RWPE2 (cell line): ENCODE results near the gene PLRG1.

Source experiments
- ATAC-seq: fragments of 200-7000 bp; cut with Tn5 transposase; 3 replicates; pipeline ENCODE4 v1.9.1; 2021; ENCODE audit warnings: low read depth
- DNase-seq: peaks from one replicate; pipeline ENCODE4 v3.0.0-alpha.2; 2020; ENCODE audit warnings: low spot score
- H3K27ac ChIP-seq: fragments of 450-650 bp; 2 replicates; pipeline ENCODE4 v1.5.1; 2017; ENCODE audit warnings: mild to moderate bottlenecking; ENCODE audit not compliant: poor library complexity, severe bottlenecking
- H3K27me3 ChIP-seq: fragments of 250-450 bp; sonication (Bioruptor Pico); 2 replicates; pipeline ENCODE4 v1.5.1; 2021; ENCODE audit warnings: mild to moderate bottlenecking, moderate library complexity; ENCODE audit not compliant: insufficient read depth, poor library complexity, severe bottlenecking
- H3K36me3 ChIP-seq: fragments of 250-450 bp; sonication (Bioruptor Pico); 2 replicates; pipeline ENCODE4 v1.5.1; 2020; ENCODE audit warnings: low read depth, mild to moderate bottlenecking, moderate library complexity
- H3K4me1 ChIP-seq: fragments of 250-450 bp; sonication (Bioruptor Pico); 2 replicates; pipeline ENCODE4 v1.5.1; 2021; ENCODE audit warnings: mild to moderate bottlenecking, moderate library complexity; ENCODE audit not compliant: insufficient read depth, poor library complexity, severe bottlenecking
- H3K4me3 ChIP-seq: fragments of 250-450 bp; sonication (Bioruptor Pico); 2 replicates; pipeline ENCODE4 v1.5.1; 2021; ENCODE audit warnings: mild to moderate bottlenecking, moderate library complexity; ENCODE audit not compliant: severe bottlenecking
- H3K9me3 ChIP-seq: fragments of 250-450 bp; sonication (Bioruptor Pico); 2 replicates; pipeline ENCODE4 v1.5.1; 2021; ENCODE audit warnings: mild to moderate bottlenecking, moderate library complexity; ENCODE audit not compliant: severe bottlenecking
- TF ChIP-seq, protein P1 (sequence below): fragments of 450-650 bp; IDR thresholded peaks from one replicate; pipeline ENCODE4 v1.5.1; 2017; ENCODE audit warnings: mild to moderate bottlenecking, moderate library complexity; ENCODE audit not compliant: poor library complexity, severe bottlenecking

PLRG1 gene

DNA sequence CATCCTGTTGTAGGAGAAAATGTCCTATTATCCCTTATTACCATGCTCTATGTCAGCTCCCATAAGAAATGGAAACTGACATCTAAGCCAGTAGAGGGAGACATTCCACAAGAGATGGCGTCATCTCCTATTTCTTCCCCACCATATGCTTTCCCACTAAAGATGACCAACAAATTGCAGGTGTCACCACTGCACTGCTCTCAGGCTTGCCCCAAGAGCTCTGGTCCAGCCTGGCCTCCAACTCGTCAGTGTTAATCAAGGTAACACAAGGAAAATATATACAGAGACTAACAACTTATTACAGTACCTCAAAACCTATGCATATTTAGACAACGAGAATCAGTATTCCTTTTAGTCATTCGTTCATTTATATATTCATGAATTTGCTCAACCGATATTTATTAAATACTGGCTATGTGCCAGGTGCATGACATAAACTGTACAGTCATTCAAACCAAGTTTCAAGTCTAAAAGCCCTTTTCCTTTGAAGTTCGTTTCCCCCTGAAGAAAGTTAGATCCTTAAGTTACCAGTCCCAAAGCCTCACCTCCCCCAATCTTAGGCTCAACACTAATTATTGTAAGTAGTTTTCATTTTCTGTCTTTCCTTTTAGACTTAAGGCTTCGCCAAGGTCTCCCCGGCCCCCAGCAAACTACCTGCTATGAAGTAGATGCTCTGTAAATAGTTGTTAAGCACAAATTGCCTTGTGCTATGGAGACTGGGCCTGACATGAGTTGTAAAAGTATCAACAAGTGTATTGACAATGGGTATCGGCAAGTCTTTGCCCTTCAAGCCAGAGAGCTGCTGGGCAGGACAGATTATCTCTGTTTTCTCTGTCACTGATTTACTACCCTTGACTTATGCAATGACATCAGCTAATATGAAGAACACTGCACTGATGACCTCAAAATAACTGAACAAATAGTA lies 9.6 kb upstream of the PLRG1 start:
- ATAC-seq (peak; percentile 43), DNase-seq (no peak)
- no peaks in the 10 kb centered on the region for H3K27me3 ChIP-seq
- no peaks in the 10 kb centered on the region for H3K9me3 ChIP-seq
- H3K4me3 ChIP-seq = no peak overlapping the region
- TF ChIP-seq, protein P1, sequence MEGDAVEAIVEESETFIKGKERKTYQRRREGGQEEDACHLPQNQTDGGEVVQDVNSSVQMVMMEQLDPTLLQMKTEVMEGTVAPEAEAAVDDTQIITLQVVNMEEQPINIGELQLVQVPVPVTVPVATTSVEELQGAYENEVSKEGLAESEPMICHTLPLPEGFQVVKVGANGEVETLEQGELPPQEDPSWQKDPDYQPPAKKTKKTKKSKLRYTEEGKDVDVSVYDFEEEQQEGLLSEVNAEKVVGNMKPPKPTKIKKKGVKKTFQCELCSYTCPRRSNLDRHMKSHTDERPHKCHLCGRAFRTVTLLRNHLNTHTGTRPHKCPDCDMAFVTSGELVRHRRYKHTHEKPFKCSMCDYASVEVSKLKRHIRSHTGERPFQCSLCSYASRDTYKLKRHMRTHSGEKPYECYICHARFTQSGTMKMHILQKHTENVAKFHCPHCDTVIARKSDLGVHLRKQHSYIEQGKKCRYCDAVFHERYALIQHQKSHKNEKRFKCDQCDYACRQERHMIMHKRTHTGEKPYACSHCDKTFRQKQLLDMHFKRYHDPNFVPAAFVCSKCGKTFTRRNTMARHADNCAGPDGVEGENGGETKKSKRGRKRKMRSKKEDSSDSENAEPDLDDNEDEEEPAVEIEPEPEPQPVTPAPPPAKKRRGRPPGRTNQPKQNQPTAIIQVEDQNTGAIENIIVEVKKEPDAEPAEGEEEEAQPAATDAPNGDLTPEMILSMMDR = peak; percentile 84
- peaks cover 36% of the 10 kb centered on the region for H3K4me1 ChIP-seq
- no peaks in the 10 kb centered on the region for H3K36me3 ChIP-seq
- H3K27ac ChIP-seq = peak overlapping the region; percentile 56

DNA sequence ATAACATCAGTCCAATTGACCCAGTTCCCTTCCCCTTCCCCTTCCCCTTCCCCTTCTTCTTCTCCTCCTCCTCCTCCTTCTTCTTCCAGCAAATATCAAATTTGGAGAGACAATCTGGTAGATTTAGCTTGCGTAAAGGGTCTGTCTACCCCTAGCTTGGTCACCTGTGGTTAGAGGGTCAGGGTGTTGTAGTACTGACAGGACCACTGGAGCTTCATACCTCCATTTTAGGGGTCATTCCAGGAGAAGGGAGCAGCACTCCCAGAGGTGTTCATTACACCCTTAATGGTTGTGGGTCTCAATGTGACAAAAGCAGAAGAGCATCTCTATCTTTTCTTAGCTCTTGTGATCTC lies 8.9 kb upstream of the PLRG1 start:
- Histone ChIP-seq H3K36me3 (no peaks in the 10 kb centered on the region), H3K9me3 (no peaks in the 10 kb centered on the region), H3K4me3 (no peak overlapping the region), H3K27ac (no peak overlapping the region), H3K4me1 (peaks cover 30% of the 10 kb centered on the region), H3K27me3 (no peaks in the 10 kb centered on the region)
- ATAC-seq (no peak), DNase-seq (no peak)
- TF ChIP-seq, protein P1 = no peak

DNA sequence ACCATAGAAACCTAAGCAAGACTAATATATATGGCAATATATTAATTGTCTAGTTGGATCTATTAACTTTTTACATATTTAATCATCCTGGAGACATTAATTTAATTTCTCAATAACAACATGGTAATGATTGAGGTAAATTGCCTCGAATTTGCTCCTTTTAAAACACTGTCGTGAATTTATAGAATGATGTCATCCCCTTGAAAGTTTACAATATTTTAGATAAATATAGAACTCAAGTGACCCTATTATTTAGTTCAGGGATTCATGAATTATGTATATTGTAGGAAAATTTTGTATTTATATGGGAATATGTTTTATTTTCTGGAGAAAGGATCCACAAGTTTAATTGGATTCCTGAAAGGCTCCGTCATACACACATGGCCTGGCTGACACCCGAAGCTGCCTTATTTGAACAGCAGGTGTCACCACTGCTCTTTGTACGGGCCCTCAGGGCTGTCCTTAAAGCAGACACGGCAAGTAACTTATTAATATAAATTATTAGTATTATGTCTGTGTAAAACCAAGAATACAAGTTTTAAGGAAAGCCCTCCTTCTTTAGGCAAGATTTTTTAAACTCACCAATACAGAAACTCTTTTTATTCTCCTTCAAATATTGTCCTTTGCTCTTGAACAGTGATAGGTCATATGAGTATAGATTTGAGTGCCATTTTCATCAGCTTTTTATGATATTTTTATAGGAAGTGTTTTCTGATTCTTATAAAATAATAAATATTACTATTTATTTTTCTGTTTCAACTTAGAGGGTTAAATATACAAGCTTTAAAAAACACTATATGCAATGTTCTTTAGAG lies 1.9 kb upstream of the PLRG1 start:
- no peaks in the 10 kb centered on the region for H3K27me3 ChIP-seq
- H3K9me3 ChIP-seq = no peaks in the 10 kb centered on the region
- H3K27ac ChIP-seq = no peak overlapping the region
- peaks cover 23% of the 10 kb centered on the region for H3K36me3 ChIP-seq
- DNase-seq = peak; percentile 47
- H3K4me3 ChIP-seq = no peak overlapping the region
- ATAC-seq = peak; percentile 68
- H3K4me1 ChIP-seq = peaks cover 12% of the 10 kb centered on the region
- TF ChIP-seq, protein P1 = peak; percentile 92

DNA sequence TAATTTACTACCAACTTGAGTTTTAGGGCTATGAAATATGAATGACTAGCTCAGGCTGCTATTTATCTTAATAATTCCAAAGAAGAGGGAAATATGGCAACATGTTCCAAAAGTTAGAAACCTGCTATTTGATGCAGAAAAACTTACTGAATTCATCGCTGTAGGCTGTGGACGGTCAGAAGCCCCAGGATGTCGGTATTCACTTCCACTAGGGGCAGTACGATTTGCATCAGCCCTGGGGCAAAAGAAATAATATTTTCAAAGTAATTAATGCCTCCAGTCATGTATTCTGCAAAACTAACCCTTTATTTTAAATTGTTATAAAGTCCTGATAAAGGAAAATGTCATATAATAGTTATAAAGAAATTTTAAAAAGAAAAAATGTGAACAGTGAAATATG lies 4.5 kb downstream of the PLRG1 start:
- H3K4me1 ChIP-seq = peaks cover 8% of the 10 kb centered on the region
- ATAC-seq (no peak), DNase-seq (no peak)
- no peak overlapping the region for H3K4me3 ChIP-seq
- no peaks in the 10 kb centered on the region for H3K27me3 ChIP-seq
- H3K36me3 ChIP-seq = peaks cover 86% of the 10 kb centered on the region
- H3K9me3 ChIP-seq = no peaks in the 10 kb centered on the region
- H3K27ac ChIP-seq = no peak overlapping the region
- TF ChIP-seq, protein P1 = no peak
